Right ventricle myocardium inferior (tissue), 1 donor: ENCODE data around the gene PARP14. TPM values are rescaled to one million over a fixed set of nuclear protein-coding genes. Genes with fewer than 3 reads are reported as not detected.

Experiments
- ATAC-seq: fragments of 200-7000 bp; cut with Tn5 transposase; one replicate; pipeline ENCODE4 v1.9.1; 2020; ENCODE audit warnings: mild to moderate bottlenecking, moderate library complexity
- DNase-seq: peaks from one replicate; pipeline ENCODE4 v3.0.0; 2021; ENCODE audit errors: missing footprints
- intact Hi-C: fragments of 100-400 bp; cut with DNase I; formaldehyde crosslinking; loops from one replicate; pipeline ENCODE4 v1.11.0; 2022
- total RNA-seq: library from RNA; stranded (reverse); fragmentation: NEBNext Ultra II Directional; extraction: Animal tissue kit (Norgen Biotek cat#: 25700); gene quantifications from one replicate; pipeline ENCODE4 v1.2.1, GENCODE V29; 2021
- donor health status: DM: no; HTN: yes; CAD: no; lungs with severe emphysema.

The PARP14 gene
- total RNA-seq, 1 donor from 2014 or later, result 12.0 TPM

DNA sequence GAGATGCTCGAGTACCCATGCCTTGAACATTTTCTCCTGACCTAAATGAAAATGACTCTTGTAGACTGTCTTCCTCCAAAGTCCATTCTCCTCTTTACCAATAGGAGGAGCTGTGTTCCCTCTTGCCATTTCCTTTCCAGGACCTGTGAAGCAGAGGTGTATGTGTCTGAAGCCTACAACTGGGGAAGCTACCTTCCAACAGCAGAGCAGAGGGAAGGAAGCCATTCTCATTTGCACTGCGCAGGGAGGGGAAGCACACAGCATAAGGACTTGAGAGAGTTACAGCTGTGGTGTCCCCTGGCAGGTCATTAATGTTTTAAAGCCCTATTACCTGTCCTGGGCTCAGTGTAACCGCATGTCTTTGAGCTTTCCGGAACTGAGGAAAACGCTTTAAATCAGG lies 74.3 kb downstream of the PARP14 start:
- no peak for ATAC-seq
- intact Hi-C loops, result no loop called here
- DNase-seq, result no peak

DNA sequence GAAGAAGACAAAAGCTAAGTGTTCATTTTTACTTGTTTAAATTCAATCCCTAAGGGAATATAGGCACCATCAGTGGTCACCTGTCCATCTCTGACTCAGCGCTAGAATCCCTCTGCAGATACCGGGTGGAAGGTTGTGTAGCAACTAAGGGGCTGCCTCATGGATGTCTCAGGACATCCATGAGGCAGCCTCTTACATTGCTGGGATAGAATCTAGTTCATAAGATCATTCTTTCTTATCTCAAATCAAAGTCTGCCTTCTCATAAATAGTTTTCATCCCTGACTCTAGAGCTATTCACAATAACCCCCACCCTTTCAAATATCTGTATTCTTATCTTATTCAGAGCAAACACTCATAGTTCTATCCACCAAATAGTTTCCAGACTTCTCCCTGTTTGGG lies 74.9 kb downstream of the PARP14 start:
- DNase-seq (no peak), ATAC-seq (no peak)
- intact Hi-C loops, result no loop called here

DNA sequence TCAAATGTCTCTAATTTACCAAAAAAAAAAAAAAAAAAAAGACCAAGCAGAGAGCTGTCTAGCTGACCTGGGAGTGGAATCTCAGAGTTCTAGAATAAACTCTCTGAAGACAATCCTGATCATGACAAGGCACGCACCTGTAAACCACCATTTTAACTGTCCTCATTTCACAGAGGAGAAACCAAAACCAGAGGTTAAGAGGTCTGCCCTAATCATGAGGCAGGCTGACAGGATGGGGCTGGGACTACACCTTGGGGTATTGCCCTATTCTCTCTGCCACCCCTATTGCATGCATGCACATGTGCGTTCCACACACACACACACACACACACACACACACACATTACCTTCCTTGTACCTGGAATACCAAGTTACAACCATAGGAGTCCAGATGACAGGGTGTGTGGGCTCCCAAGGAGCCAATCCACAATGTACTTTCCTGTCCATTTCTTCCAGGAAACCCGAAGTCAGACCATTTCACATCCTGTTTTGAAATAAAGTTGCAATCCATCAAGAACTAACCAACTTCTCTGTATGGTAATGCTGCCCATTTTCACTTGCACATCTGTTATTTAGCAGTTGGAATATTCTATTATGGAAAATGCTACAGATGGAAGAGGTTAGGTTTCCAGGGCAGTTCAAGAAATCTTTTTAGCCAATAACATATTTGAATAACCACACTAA lies 78.4 kb downstream of the PARP14 start:
- ATAC-seq (no peak), DNase-seq (no peak)
- intact Hi-C loops, result no loop called here

DNA sequence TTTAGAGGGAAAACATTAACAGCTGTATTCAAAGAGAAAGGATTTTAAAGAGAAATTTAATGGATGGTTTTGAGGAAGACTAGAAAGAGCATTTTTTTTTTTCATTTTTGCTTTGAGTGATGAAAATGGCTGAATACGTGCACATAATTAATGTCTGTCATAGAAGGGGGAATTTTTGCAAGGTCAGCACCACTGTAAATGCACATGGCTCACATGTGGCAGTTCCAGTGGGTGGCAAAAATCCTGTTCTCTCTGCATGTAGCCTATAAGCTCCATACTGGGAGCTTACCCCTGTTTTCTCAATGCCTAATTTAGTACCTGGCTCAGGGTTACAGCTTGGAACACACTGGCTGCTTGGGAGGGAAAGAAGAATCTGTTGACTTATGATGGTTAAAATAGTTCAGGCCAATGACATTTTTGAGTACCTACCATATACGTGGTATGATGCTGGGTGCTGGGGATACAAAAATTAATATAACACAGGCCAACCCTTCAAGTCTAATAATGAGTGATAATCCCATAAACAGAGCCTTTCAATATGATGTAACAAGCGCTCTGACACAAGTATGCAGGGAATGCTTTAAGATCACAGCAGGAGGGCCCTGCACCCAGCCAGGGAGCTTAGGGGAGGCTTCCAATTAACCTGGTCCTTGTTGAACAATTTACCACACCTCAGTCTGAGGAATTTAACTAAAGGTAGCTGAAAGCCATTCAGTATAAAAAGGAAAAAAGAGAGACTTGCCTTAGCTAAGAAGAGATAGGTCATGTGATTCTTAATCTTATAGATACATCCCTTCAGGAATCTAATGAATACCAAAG lies 80.0 kb downstream of the PARP14 start:
- DNase-seq (no peak), ATAC-seq (no peak)

DNA sequence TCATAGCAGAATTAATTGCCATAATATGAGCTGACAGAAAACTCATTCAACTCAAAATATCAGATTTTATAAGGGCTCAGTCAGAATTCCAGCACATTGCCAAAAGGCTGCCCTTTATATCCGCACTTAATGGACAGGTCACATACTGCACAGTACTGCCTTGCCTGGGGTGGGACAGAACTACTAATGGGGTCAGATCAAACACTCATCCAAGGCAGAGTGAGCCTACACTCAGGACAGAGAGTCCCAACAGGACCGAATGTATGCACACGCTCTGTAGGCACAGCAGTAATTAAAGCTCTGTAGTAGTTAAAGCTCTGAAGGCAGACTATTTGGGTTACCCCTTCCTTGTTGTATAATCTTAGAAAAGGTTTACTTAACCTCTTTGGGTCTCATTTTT lies 85.8 kb downstream of the PARP14 start:
- intact Hi-C loops, result no loop called here
- ATAC-seq (no peak), DNase-seq (no peak)

More for the DNA sequence above, 80.0 kb downstream of the PARP14 start:
- intact Hi-C loops, result no loop called here

DNA sequence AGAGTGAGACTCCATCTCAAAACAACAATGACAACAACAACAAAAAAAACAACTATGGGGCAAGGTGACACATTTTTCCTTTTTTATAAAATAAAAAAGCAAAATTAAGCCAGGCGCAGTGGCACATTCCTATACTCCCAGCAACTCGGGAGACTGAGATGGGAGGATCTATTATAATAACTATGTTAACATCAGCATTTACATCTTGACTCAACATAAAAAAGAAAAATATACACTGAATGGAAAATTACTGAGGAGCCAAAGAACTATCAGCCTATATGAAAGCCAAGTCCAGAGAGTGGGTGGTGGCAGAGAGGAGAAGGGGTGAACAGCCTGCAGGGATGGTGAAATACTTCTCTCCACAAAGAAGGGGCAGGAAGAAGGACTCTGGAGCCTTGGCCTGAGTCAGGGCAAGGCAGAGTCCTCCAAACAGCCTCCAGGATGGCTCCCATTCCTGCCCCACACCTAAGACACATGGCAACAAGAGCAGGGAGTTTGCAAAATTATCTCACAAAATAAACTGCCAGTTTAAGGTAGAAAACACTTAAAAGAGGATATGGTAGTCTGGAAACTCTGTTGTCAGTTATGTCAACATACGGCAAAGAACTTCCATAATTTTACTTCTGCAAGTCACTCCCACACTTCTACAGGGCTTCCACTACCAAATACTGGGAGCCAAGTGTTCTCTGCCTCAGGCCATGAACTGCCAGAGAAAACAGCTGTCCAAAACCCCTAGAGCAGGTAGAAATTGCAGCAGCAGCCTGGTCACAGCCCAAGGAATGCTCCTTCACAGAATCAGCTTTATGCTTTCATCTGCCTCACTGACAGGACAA lies 87.1 kb downstream of the PARP14 start:
- intact Hi-C loops, result no loop called here
- ATAC-seq (peak; percentile 50), DNase-seq (no peak)

DNA sequence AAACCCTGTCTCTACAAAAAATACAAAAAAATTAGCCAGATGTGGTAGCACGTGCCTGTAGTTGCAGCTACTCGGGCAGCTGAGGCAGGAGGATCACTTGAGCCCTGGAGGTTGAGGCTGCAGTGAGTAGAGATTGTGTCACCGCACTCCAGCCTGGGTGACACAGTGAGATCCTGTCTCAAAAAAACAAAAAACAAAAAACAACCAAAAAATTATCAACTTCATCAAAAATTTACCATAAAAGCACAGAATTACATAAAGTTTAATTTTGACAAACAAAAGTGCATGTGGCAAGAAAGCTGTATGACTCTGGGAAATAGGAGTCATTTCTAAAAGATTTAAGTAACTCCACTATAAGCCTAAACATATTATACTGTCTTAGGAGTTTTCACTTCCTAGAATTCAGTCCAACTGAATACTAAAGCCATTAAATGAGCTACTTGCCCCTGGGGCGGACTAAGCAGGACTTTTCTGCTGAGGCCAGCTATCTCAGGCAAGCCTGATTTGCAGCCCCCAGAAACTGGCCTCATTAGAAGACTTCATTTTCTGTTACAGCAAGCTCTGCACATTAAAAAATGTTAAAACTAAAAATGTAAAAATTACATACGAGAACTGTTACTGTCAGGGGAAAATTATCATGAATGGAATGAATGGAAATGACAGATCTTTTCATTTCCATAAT lies 90.0 kb downstream of the PARP14 start:
- no peak for ATAC-seq
- intact Hi-C loops, result no loop called here
- DNase-seq, result no peak

DNA sequence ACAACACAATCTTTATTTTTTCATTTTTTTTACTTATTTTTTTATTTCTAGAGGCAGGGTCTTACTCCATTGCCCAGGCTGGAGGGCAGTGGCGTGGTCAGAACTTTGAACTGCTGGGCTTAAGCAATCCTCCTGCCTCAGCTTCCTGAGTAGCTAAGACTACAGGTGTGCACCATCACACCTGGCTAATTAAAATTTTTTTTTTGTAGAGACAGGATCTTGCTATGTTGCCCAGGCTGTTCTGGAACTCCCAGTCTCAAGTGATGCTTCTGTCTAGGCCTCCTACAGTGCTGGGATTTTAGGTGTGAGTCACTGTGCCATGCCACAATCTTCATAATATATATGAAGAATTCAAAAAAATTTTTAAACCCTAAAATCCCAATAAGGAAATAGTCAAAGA lies 92.2 kb downstream of the PARP14 start:
- ATAC-seq, result no peak
- DNase-seq, result no peak
- intact Hi-C loops, result no loop called here

DNA sequence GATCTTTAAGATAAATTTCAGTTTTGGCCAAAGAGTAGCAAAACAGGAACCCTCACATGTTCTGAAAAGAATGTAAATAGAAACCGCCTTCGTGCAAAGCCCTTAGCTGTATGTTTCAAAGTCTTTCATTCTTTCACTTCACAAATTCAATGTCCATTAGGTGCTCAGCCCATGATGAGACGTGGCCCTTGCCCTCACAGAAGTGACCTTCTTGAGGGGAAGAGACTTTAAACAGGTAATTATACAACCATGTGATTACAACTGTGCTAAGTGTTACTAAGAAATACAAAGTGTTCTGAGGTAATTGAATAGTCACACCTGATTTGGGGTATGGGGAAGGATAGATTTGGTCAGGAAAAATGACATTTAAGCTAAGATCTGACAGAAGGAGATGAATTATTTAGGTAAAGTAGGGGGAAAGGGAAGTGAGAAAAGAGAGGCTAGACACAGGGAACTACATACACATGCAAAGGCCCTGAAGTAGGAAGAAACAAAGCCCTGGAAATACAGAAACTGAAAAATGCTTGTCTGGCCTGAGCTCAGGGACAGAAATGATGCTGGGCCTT lies 93.4 kb downstream of the PARP14 start:
- ATAC-seq, result no peak
- DNase-seq, result no peak
- intact Hi-C loops, result no loop called here

DNA sequence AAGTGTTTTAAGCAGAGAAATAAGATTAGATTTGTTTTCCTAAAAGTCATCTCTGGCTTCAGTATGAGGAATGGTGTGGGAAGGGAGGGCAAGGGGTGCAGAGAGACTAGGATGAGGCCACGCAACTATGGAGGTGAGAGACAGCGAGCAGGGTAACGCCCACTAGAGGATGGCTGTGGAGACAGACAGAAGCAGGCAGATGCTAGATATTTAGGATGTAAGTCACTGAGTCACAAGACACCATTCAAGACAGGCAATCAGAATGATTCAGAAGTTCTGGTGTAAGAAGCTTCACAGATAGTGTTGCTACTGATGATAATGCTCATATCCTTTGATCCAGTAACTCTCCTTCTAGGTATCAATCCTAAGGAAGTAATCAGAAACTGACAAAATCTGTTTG lies 93.9 kb downstream of the PARP14 start:
- intact Hi-C loops, result no loop called here
- no peak for DNase-seq
- no peak for ATAC-seq

DNA sequence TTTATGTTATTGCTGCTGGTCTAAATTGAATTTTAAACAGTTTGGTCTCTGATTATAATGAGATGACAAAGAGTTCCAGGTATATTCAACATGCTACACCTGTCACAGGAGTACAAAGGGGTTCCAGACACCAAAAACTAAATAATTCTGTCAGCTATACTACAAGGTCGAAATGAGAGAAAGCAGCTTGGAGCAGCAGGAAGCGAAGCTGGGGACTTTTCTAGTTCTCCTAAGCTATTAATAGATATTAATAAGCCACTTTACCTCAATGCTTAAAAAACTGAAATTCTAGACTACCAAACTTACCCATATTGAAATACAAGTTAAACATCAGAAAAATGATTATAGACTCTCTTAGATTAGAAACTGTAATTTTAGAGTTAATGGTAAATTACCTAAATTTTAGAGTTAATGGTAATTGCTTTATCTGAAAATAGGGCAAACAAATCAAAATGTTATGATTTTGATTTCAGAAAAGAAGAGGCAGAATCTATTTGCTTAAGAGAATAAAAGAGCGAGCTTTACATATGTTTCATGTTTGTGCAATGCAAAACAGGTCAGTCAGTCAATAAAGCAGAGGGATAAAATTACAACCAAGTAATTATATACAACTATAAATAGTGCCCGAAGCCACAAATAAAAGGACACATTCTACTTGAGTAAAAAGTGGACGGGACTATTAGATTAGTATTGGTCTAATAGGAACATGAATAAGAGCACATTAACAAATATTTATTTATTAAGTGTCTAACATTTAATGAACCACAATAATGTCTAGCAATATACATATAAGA lies 96.2 kb downstream of the PARP14 start:
- ATAC-seq (no peak), DNase-seq (no peak)
- intact Hi-C loops, result no loop called here

DNA sequence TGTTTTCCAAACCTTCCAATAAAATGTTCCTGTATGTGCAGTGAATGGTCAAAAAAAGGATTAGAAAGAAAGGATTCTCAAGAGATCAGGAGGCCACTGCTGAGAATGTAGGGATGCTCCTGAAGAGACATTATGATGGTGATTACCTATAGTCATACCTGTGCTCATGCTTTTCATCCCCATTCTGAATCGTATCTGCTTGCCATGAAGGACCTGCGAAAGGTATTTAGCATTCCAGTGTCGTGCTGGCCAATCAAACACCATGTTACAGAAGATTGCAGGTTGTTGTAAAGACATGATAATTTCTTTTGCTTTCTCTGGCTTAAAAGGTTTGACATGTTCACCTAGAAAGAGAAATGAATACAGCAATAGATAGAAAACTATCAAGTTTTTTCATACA lies 96.9 kb downstream of the PARP14 start:
- intact Hi-C loops, result no loop called here
- ATAC-seq, result no peak
- no peak for DNase-seq

Other genes with a start within 250 kb of the PARP14 start
- 71.7 TPM for gene KPNA1, start 165.9 kb upstream of the PARP14 start, total RNA-seq
- 14.0 TPM for gene PARP9, start 116.5 kb upstream of the PARP14 start, total RNA-seq
- 14.6 TPM for gene DTX3L, start 116.5 kb upstream of the PARP14 start, total RNA-seq
- gene PARP15, start 103.2 kb upstream of the PARP14 start, total RNA-seq, result 0.51 TPM
- 4.9 TPM for gene HSPBAP1, start 113.0 kb downstream of the PARP14 start, total RNA-seq
- 16.1 TPM for gene SLC49A4, start 114.2 kb downstream of the PARP14 start, total RNA-seq